Chondrocyte (in vitro differentiated cells): Measurements from ENCODE around the gene SCUBE1. TPM values are rescaled to one million over a fixed set of nuclear protein-coding genes. Genes with fewer than 3 reads are reported as not detected.

ENCODE experiments used
- DNase-seq: peaks from one replicate; pipeline ENCODE4 v3.0.0; 2021; ENCODE audit warnings: mixed read lengths, low spot score
- H3K27ac Mint-ChIP-seq: one replicate; pipeline ENCODE4 v1.8.0; 2021; ENCODE audit warnings: mild to moderate bottlenecking, moderate library complexity, mixed read lengths; ENCODE audit not compliant: unreplicated experiment
- H3K27me3 Mint-ChIP-seq: 2 replicates; pipeline ENCODE4 v1.8.0; 2021; ENCODE audit warnings: low read depth, mixed read lengths
- H3K36me3 Mint-ChIP-seq: 2 replicates; pipeline ENCODE4 v1.8.0; 2021; ENCODE audit warnings: low read depth, mixed read lengths
- H3K4me1 Mint-ChIP-seq: 2 replicates; pipeline ENCODE4 v1.8.0; 2021; ENCODE audit warnings: low read depth, mild to moderate bottlenecking, mixed read lengths
- H3K4me3 Mint-ChIP-seq: one replicate; pipeline ENCODE4 v1.8.0; 2021; ENCODE audit warnings: mild to moderate bottlenecking, moderate library complexity, mixed read lengths; ENCODE audit not compliant: unreplicated experiment
- H3K9me3 Mint-ChIP-seq: 2 replicates; pipeline ENCODE4 v1.8.0; 2021; ENCODE audit warnings: low read depth, mixed read lengths
- CTCF ChIP-seq: fragments of 200-600 bp; sonication (generic); IDR thresholded peaks from 2 replicates; pipeline ENCODE4 v1.5.0; 2021; ENCODE audit warnings: antibody characterized with exemption, mild to moderate bottlenecking, moderate library complexity
- total RNA-seq: library from RNA; stranded (reverse); gene quantifications from 3 replicates; pipeline ENCODE4 v1.2.1, GENCODE V29; 2021

Gene SCUBE1
- total RNA-seq, 1 donor from 2014 or later, result 3.2 TPM

GRCh38 chr22:43313244-43313889, 29.8 kb downstream of the SCUBE1 start:
- TF ChIP-seq CTCF, result no peak
- Mint-ChIP-seq H3K4me1 (peaks cover 23% of the 10 kb centered on the region), H3K4me3 (peak overlapping the region; percentile 14), H3K27ac (peak overlapping the region; percentile 87), H3K36me3 (no peaks in the 10 kb centered on the region), H3K9me3 (no peaks in the 10 kb centered on the region), H3K27me3 (peaks cover 28% of the 10 kb centered on the region)
- DNase-seq, result no peak

DNA sequence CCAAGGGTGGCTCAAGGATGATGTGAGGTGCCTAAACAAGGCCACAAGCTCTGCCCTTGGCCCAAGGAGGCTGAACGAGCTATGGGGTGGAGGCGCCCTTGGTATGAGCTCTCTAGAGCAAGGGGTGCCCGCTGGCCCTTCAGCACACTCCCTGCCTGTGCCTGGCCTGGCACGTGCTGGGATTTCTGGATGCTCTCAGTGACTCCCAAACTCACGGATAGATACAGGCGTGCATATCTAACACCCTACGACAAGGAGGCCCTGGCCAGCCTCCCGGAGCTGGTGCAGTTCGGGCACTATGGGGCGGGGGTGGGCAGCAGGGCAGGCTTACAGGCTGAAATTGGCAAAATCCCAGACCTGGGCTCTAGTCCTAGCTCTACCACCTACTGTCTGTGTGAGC, 30.6 kb downstream of the SCUBE1 start:
- Mint-ChIP-seq H3K4me1 (peaks cover 23% of the 10 kb centered on the region), H3K9me3 (no peaks in the 10 kb centered on the region), H3K36me3 (no peaks in the 10 kb centered on the region), H3K27me3 (peaks cover 26% of the 10 kb centered on the region), H3K4me3 (no peak overlapping the region), H3K27ac (no peak overlapping the region)
- no peak for TF ChIP-seq CTCF
- no peak for DNase-seq

GRCh38 chr22:43310798-43311197, 32.4 kb downstream of the SCUBE1 start:
- peaks cover 27% of the 10 kb centered on the region for H3K27me3 Mint-ChIP-seq
- TF ChIP-seq CTCF, result no peak
- H3K36me3 Mint-ChIP-seq, result no peaks in the 10 kb centered on the region
- peaks cover 31% of the 10 kb centered on the region for H3K4me1 Mint-ChIP-seq
- H3K4me3 Mint-ChIP-seq, result no peak overlapping the region
- H3K9me3 Mint-ChIP-seq, result no peaks in the 10 kb centered on the region
- no peak overlapping the region for H3K27ac Mint-ChIP-seq
- no peak for DNase-seq

GRCh38 chr22:43310311-43310710, 32.9 kb downstream of the SCUBE1 start:
- Mint-ChIP-seq H3K36me3 (no peaks in the 10 kb centered on the region), H3K27ac (no peak overlapping the region), H3K4me3 (no peak overlapping the region), H3K27me3 (peaks cover 26% of the 10 kb centered on the region), H3K9me3 (no peaks in the 10 kb centered on the region), H3K4me1 (peaks cover 36% of the 10 kb centered on the region)
- no peak for TF ChIP-seq CTCF
- DNase-seq, result no peak

DNA sequence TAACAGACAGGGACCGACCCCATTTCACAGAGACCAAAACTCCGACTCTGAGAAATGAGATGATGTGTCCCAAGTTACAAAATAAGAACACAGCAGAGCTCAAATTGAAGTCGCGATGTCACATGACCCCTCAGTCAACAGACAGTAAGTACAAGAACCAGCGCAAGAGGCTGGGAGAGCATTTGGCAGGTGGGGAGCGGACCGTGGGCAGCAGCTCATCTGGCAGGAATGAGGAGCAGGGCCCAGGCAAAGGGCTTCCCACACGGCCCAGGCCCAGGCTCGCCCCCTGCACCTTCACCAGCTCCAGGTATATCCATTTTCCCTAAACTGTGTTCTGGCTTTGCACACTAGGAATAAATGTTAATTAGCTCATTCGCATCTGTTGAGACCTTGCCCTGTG, 34.3 kb downstream of the SCUBE1 start:
- Mint-ChIP-seq H3K27ac (no peak overlapping the region), H3K9me3 (no peaks in the 10 kb centered on the region), H3K27me3 (peaks cover 37% of the 10 kb centered on the region), H3K4me3 (no peak overlapping the region), H3K4me1 (peaks cover 36% of the 10 kb centered on the region), H3K36me3 (no peaks in the 10 kb centered on the region)
- no peak for DNase-seq
- no peak for TF ChIP-seq CTCF
